ENCODE results near the gene MATN1.

Gene MATN1

DNA sequence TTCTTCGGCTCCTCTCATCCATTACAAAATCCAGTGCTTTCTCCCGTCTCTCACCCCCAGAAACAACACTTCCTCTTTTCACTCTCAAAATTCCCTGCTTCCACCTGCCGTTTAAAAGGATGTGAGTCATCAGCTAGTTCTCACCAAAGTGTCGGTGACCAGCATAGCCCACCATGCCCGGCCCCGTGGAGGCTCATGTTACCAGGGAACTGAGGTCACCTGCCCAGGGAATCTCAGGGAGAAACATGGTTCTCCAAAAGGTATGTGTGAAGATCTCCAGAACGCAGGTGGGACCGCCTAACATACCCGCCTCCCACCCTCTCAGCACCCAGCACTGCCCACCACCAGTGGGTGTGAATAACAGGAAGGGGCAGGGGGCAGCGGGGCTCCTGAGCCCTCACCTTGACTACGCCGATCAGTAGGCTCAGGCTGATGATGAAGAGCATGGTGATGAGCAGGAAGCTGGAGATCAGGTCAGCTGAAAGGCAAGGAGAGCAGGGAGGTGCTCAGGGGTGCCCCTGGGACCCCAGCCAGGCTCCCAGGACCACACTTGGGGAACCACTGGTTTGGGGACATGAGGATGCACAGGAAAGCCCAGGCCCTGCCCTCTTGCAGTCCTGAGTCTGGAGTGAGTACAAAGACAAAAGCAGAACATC is 18.0 kb upstream of the MATN1 start:
- H4K20me1 ChIP-seq (ENCODE audit: insufficient read depth), result no peaks in the 10 kb centered on the region
- no peaks in the 10 kb centered on the region; the same call in 1 of the 2 replicates for H3K36me3 ChIP-seq (ENCODE audit: insufficient read depth)
- no peak overlapping the region for H3K9ac ChIP-seq
- no peak overlapping the region for H3K27ac ChIP-seq
- H3K79me2 ChIP-seq (ENCODE audit: insufficient read depth, low read depth), result no peaks in the 10 kb centered on the region; the same call in 1 of the 2 replicates
- peaks cover 40% of the 10 kb centered on the region for H3K4me1 ChIP-seq (ENCODE audit: low read depth, poor library complexity, severe bottlenecking)
- H3K4me2 ChIP-seq, result no peak overlapping the region
- no peak overlapping the region for H2AFZ ChIP-seq (ENCODE audit: low read depth)
- TF ChIP-seq, protein P1, sequence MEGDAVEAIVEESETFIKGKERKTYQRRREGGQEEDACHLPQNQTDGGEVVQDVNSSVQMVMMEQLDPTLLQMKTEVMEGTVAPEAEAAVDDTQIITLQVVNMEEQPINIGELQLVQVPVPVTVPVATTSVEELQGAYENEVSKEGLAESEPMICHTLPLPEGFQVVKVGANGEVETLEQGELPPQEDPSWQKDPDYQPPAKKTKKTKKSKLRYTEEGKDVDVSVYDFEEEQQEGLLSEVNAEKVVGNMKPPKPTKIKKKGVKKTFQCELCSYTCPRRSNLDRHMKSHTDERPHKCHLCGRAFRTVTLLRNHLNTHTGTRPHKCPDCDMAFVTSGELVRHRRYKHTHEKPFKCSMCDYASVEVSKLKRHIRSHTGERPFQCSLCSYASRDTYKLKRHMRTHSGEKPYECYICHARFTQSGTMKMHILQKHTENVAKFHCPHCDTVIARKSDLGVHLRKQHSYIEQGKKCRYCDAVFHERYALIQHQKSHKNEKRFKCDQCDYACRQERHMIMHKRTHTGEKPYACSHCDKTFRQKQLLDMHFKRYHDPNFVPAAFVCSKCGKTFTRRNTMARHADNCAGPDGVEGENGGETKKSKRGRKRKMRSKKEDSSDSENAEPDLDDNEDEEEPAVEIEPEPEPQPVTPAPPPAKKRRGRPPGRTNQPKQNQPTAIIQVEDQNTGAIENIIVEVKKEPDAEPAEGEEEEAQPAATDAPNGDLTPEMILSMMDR (conservative IDR thresholded peaks at IDR 0.05; ENCODE audit: low read depth, low read length), result no peak
- H3K4me3 ChIP-seq (IDR thresholded peaks at IDR 0.05; ENCODE audit: insufficient read depth, low read depth, low read length), result no peak overlapping the region
- no peaks in the 10 kb centered on the region; the same call in 1 of the 2 replicates for H3K27me3 ChIP-seq (ENCODE audit: insufficient read depth, low read depth)

DNA sequence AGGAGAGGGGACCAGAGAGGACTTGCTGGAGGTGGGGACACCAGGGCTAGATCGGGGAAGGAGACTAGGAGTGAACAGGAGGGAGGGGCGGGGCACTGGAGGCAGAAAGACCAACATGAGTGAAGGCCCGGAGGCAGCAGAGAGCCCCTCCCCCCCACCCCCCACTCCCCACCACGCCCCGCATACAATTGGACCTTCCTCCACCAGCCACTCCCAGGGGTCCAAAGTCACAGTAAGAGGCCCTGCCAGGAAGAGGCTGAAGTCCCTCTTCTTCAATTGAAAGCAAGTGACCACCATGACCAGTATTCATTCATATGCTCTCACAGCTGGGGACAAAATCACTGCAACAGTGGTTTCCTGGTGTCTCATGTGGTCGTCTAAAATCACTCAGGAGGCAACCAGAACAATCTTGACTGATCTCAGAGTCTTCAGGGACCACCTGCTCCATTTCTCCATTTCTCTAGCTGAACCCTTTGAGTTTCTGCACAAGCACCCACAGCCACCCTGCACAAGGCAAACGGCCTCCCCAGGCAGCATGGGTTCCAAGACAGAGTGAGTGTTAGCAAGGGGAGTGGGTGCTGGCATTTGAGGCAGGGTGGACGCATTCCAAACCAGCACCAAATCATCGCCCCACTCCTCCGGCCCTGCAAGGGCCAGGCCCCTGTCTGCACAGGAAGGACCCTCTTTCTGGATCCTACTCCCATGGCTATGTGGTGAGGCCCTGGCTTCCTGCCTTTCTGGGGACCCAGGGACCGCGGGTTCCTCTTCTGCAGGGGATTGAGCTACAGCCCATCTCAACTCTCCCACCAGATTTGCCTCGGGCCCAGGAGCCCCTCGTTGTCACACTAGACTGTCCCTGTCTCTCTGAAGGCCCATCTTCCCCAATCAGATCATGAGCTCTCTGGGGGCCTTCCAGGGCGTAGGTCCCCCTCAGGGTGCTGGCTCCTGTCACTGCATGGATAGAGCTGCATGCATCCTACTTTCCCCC is 17.2 kb upstream of the MATN1 start:
- Histone ChIP-seq H3K4me3 (IDR thresholded peaks at IDR 0.05; ENCODE audit: insufficient read depth, low read depth, low read length) (no peak overlapping the region), H3K36me3 (ENCODE audit: insufficient read depth) (no peaks in the 10 kb centered on the region; the same call in 1 of the 2 replicates), H3K4me1 (ENCODE audit: low read depth, poor library complexity, severe bottlenecking) (peaks cover 33% of the 10 kb centered on the region), H3K27me3 (ENCODE audit: insufficient read depth, low read depth) (no peaks in the 10 kb centered on the region; the same call in 1 of the 2 replicates), H3K79me2 (ENCODE audit: insufficient read depth, low read depth) (no peaks in the 10 kb centered on the region; the same call in 1 of the 2 replicates), H3K4me2 (no peak overlapping the region), H4K20me1 (ENCODE audit: insufficient read depth) (no peaks in the 10 kb centered on the region), H3K9ac (no peak overlapping the region), H2AFZ (ENCODE audit: low read depth) (no peak overlapping the region), H3K27ac (no peak overlapping the region)
- TF ChIP-seq, protein P1 (conservative IDR thresholded peaks at IDR 0.05; ENCODE audit: low read depth, low read length), result no peak

DNA sequence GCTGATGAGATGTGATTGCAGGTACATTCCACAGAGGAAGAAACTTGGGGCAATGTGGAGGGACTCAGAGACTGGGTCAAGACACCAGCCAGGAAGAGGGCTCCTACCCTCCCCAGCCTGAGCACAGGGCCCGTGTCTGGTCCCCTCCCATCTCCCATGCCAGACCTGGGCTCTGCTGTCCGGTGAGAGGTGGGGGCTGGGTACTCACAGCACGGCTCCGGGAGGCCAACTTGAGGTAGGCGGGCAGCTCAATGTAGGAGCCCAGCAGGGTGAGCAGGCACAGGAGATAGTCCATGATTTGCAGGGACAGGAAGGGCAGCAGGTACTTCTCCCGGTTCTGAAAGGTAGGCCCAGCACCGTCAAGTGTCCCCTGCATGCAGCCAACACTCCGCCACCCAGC is 16.2 kb upstream of the MATN1 start:
- Histone ChIP-seq H3K36me3 (ENCODE audit: insufficient read depth) (no peaks in the 10 kb centered on the region; the same call in 1 of the 2 replicates), H3K4me1 (ENCODE audit: low read depth, poor library complexity, severe bottlenecking) (peaks cover 27% of the 10 kb centered on the region), H3K27ac (no peak overlapping the region), H3K4me3 (IDR thresholded peaks at IDR 0.05; ENCODE audit: insufficient read depth, low read depth, low read length) (no peak overlapping the region), H2AFZ (ENCODE audit: low read depth) (no peak overlapping the region), H3K9ac (no peak overlapping the region), H4K20me1 (ENCODE audit: insufficient read depth) (no peaks in the 10 kb centered on the region), H3K79me2 (ENCODE audit: insufficient read depth, low read depth) (no peaks in the 10 kb centered on the region; the same call in 1 of the 2 replicates), H3K4me2 (no peak overlapping the region), H3K27me3 (ENCODE audit: insufficient read depth, low read depth) (no peaks in the 10 kb centered on the region; the same call in 1 of the 2 replicates)
- TF ChIP-seq, protein P1 (conservative IDR thresholded peaks at IDR 0.05; ENCODE audit: low read depth, low read length), result no peak

DNA sequence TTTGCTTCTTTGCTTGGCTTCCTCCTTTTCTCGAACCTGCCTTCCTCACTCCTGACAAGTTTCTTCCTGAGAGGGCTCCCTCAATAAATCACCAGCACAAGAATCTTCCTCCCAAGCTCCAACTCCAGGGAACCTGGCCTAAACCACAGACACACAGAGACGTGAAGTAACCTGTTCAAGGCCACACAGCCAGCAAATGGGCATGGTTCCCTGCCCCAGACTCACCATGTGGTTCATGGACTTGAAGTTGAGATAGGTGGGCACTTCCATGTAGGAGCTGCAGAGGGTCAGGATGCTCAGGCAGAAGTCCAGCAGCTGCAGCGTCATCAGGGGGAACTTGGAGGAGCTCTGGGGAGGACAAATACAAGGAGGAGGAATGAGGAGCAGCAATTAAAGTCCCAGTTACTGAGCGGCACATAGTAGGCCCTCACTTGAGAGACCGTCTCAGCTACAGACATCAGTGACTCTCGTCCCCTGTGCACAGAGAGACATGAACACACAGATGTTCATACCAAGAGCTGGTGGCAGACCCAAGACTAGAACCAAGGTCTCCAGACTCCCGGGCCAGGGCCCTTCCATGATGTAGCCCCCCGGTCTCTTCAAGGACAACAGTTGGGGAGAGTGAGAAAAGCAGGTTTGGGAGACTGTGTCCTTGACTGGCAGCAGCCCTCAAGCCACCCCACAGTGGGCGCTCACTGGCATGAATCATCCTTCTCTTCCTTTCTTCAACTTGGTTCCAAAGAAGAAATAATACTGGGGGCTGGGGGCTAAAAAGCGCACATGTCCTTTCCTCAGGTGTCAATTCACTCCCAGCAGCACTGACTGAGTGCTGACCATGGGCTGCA is 15.6 kb upstream of the MATN1 start:
- no peak overlapping the region for H2AFZ ChIP-seq (ENCODE audit: low read depth)
- H3K36me3 ChIP-seq (ENCODE audit: insufficient read depth), result no peaks in the 10 kb centered on the region; the same call in 1 of the 2 replicates
- no peak overlapping the region for H3K27ac ChIP-seq
- no peak overlapping the region for H3K9ac ChIP-seq
- H3K27me3 ChIP-seq (ENCODE audit: insufficient read depth, low read depth), result no peaks in the 10 kb centered on the region
- peaks cover 20% of the 10 kb centered on the region for H3K4me1 ChIP-seq (ENCODE audit: low read depth, poor library complexity, severe bottlenecking)
- no peak overlapping the region for H3K4me2 ChIP-seq
- no peaks in the 10 kb centered on the region for H4K20me1 ChIP-seq (ENCODE audit: insufficient read depth)
- H3K79me2 ChIP-seq (ENCODE audit: insufficient read depth, low read depth), result no peaks in the 10 kb centered on the region; the same call in 1 of the 2 replicates
- H3K4me3 ChIP-seq (IDR thresholded peaks at IDR 0.05; ENCODE audit: insufficient read depth, low read depth, low read length), result no peak overlapping the region
- TF ChIP-seq, protein P1 (conservative IDR thresholded peaks at IDR 0.05; ENCODE audit: low read depth, low read length), result no peak

Measured in KMS-11 (cell line).